Activated T-helper 1 cell treated with Interleukin-2 at 50 U/mL for 16 hours (primary cell): ENCODE results near the gene TMPRSS4.

Experiments used
- DNase-seq: peaks from one replicate; pipeline ENCODE4 v3.0.0-alpha.2; 2020; ENCODE audit warnings: low read depth

The TMPRSS4 gene

GRCh38 chr11:118105657-118106305, 28.9 kb downstream of the TMPRSS4 start:
- DNase-seq = no peak

GRCh38 chr11:118106789-118107335, 30.0 kb downstream of the TMPRSS4 start:
- DNase-seq = no peak

GRCh38 chr11:118108513-118108912, 31.6 kb downstream of the TMPRSS4 start:
- DNase-seq = no peak

- DNase-seq = no peak
Observed at GRCh38 chr11:118109231-118109630, 32.4 kb downstream of the TMPRSS4 start.

GRCh38 chr11:118111019-118111743, 34.3 kb downstream of the TMPRSS4 start:
- DNase-seq = no peak

GRCh38 chr11:118111744-118112035, 34.8 kb downstream of the TMPRSS4 start:
- no peak for DNase-seq

GRCh38 chr11:118112711-118113430, 36.0 kb downstream of the TMPRSS4 start:
- no peak for DNase-seq

- no peak for DNase-seq
Observed at GRCh38 chr11:118114266-118114665, 37.4 kb downstream of the TMPRSS4 start.

GRCh38 chr11:118115048-118115447, 38.2 kb downstream of the TMPRSS4 start:
- no peak for DNase-seq

GRCh38 chr11:118117790-118118601, 41.1 kb downstream of the TMPRSS4 start:
- no peak for DNase-seq

GRCh38 chr11:118120793-118121192, 43.9 kb downstream of the TMPRSS4 start:
- DNase-seq = no peak

GRCh38 chr11:118124929-118125535, 48.2 kb downstream of the TMPRSS4 start:
- no peak for DNase-seq

- DNase-seq = no peak
Observed at GRCh38 chr11:118126082-118126838, 49.4 kb downstream of the TMPRSS4 start.

- no peak for DNase-seq
Observed at GRCh38 chr11:118128310-118128709, 51.4 kb downstream of the TMPRSS4 start.

- no peak for DNase-seq
Observed at GRCh38 chr11:118128721-118129470, 52.0 kb downstream of the TMPRSS4 start.

GRCh38 chr11:118129471-118130172, 52.7 kb downstream of the TMPRSS4 start:
- DNase-seq = no peak

GRCh38 chr11:118132385-118133151, 55.7 kb downstream of the TMPRSS4 start:
- no peak for DNase-seq

GRCh38 chr11:118133816-118134215, 56.9 kb downstream of the TMPRSS4 start:
- no peak for DNase-seq
